Skeletal muscle satellite cell (primary cell): ENCODE measurements around the gene SPIC. TPM values are rescaled to one million over a fixed set of nuclear protein-coding genes. Genes with fewer than 3 reads are reported as not detected.
"Not testable (repeated sequence)": the region's sequence is repeated elsewhere in the genome, so short reads cannot be mapped to it uniquely, and the experiment has no call there.

Source experiments
- H3K27me3 ChIP-seq: 2 replicates; pipeline ENCODE4 v1.7.0; 2013; ENCODE audit warnings: low read length; ENCODE audit not compliant: control insufficient read depth, insufficient read depth
- H3K36me3 ChIP-seq: 2 replicates; pipeline ENCODE4 v1.7.0; 2013; ENCODE audit warnings: mild to moderate bottlenecking, control low read depth, low read length; ENCODE audit not compliant: insufficient read depth
- H3K4me1 ChIP-seq: 2 replicates; pipeline ENCODE4 v1.7.0; 2013; ENCODE audit warnings: low read length; ENCODE audit not compliant: control insufficient read depth, insufficient read depth
- H3K4me2 ChIP-seq: 2 replicates; pipeline ENCODE4 v1.7.0; 2013; ENCODE audit warnings: mild to moderate bottlenecking, low read length
- H3K4me3 ChIP-seq: 2 replicates; pipeline ENCODE4 v1.7.0; 2013; ENCODE audit warnings: low read length
- H3K9ac ChIP-seq: 2 replicates; pipeline ENCODE4 v1.7.0; 2013; ENCODE audit warnings: mild to moderate bottlenecking, low read depth, low read length, moderate library complexity
- H3K9me3 ChIP-seq: replicated peaks from 2 replicates; pipeline ENCODE4 v1.7.0; 2013; ENCODE audit warnings: mild to moderate bottlenecking, control low read depth, low read length
- total RNA-seq: library from RNA; depleted of rRNA; stranded (reverse); fragments of >200 nt; gene quantifications from 2 replicates; pipeline ENCODE4 v1.2.3, GENCODE V29; 2012; rRNA removed

SPIC gene
- total RNA-seq = not detected in 2 replicates

- Histone ChIP-seq H3K27me3 (no peaks in the 10 kb centered on the region), H3K4me1 (no peaks in the 10 kb centered on the region), H3K9me3 (no peaks in the 10 kb centered on the region), H3K4me3 (no peak within 1 kb of the TSS), H3K9ac (no peak within 1 kb of the TSS), H3K4me2 (no peak within 1 kb of the TSS), H3K36me3 (no peaks in the 10 kb centered on the region)
These were observed at the start of gene SPIC for GRCh38 chr12:101474711-101475386. Gene SPIC (plus strand): TSS chr12:101475336. CDS start chr12:101476905, 1,569 bp downstream.

GRCh38 chr12:101430456-101430855 is 44.7 kb upstream of the SPIC start:
- no peak overlapping the region for H3K9ac ChIP-seq
- no peaks in the 10 kb centered on the region for H3K9me3 ChIP-seq
- H3K4me1 ChIP-seq = no peaks in the 10 kb centered on the region
- no peak overlapping the region for H3K4me3 ChIP-seq
- H3K36me3 ChIP-seq = no peaks in the 10 kb centered on the region
- H3K4me2 ChIP-seq = no peak overlapping the region
- no peaks in the 10 kb centered on the region for H3K27me3 ChIP-seq

GRCh38 chr12:101436136-101436535 is 39.0 kb upstream of the SPIC start:
- Histone ChIP-seq H3K9me3 (no peaks in the 10 kb centered on the region), H3K4me1 (no peaks in the 10 kb centered on the region), H3K36me3 (no peaks in the 10 kb centered on the region), H3K27me3 (no peaks in the 10 kb centered on the region), H3K9ac (no peak overlapping the region), H3K4me3 (no peak overlapping the region), H3K4me2 (no peak overlapping the region)

GRCh38 chr12:101439236-101439635 is 35.9 kb upstream of the SPIC start:
- no peaks in the 10 kb centered on the region for H3K4me1 ChIP-seq
- H3K36me3 ChIP-seq = no peaks in the 10 kb centered on the region
- H3K9me3 ChIP-seq = no peaks in the 10 kb centered on the region
- no peak overlapping the region for H3K4me3 ChIP-seq
- H3K9ac ChIP-seq = no peak overlapping the region
- no peaks in the 10 kb centered on the region for H3K27me3 ChIP-seq
- no peak overlapping the region for H3K4me2 ChIP-seq

- H3K4me2 ChIP-seq = no peak overlapping the region
- no peak overlapping the region for H3K4me3 ChIP-seq
- H3K4me1 ChIP-seq = no peaks in the 10 kb centered on the region
- H3K27me3 ChIP-seq = no peaks in the 10 kb centered on the region
- H3K9ac ChIP-seq = no peak overlapping the region
- H3K9me3 ChIP-seq = no peaks in the 10 kb centered on the region
- H3K36me3 ChIP-seq = no peaks in the 10 kb centered on the region
These were observed 33.5 kb upstream of the SPIC start for GRCh38 chr12:101441461-101442224.

GRCh38 chr12:101455685-101456084 is 19.5 kb upstream of the SPIC start:
- Histone ChIP-seq H3K4me2 (no peak overlapping the region), H3K27me3 (no peaks in the 10 kb centered on the region), H3K9ac (no peak overlapping the region), H3K36me3 (no peaks in the 10 kb centered on the region), H3K4me3 (no peak overlapping the region), H3K9me3 (no peaks in the 10 kb centered on the region), H3K4me1 (peaks cover 4% of the 10 kb centered on the region)

GRCh38 chr12:101459642-101460346 is 15.3 kb upstream of the SPIC start:
- Histone ChIP-seq H3K4me2 (no peak overlapping the region), H3K4me1 (peaks cover 4% of the 10 kb centered on the region), H3K9ac (no peak overlapping the region), H3K4me3 (no peak overlapping the region), H3K9me3 (no peaks in the 10 kb centered on the region), H3K27me3 (no peaks in the 10 kb centered on the region), H3K36me3 (no peaks in the 10 kb centered on the region)

- Histone ChIP-seq H3K27me3 (no peaks in the 10 kb centered on the region), H3K9me3 (no peaks in the 10 kb centered on the region), H3K4me1 (no peaks in the 10 kb centered on the region), H3K4me2 (no peak overlapping the region), H3K4me3 (no peak overlapping the region), H3K36me3 (no peaks in the 10 kb centered on the region), H3K9ac (no peak overlapping the region)
These were observed 6.2 kb upstream of the SPIC start for GRCh38 chr12:101468948-101469347.

- no peaks in the 10 kb centered on the region for H3K27me3 ChIP-seq
- H3K9ac ChIP-seq = no peak overlapping the region
- no peak overlapping the region for H3K4me3 ChIP-seq
- H3K9me3 ChIP-seq = no peaks in the 10 kb centered on the region
- no peaks in the 10 kb centered on the region for H3K36me3 ChIP-seq
- no peaks in the 10 kb centered on the region for H3K4me1 ChIP-seq
- H3K4me2 ChIP-seq = no peak overlapping the region
These were observed 4.2 kb upstream of the SPIC start for GRCh38 chr12:101470939-101471338.

- not testable (repeated sequence) for H3K9me3 ChIP-seq, H3K4me3 ChIP-seq, H3K36me3 ChIP-seq, H3K4me2 ChIP-seq, H3K27me3 ChIP-seq, H3K4me1 ChIP-seq, H3K9ac ChIP-seq
These were observed 3.3 kb upstream of the SPIC start for GRCh38 chr12:101471878-101472277.

- no peaks in the 10 kb centered on the region for H3K4me1 ChIP-seq
- H3K36me3 ChIP-seq = no peaks in the 10 kb centered on the region
- H3K4me3 ChIP-seq = no peak overlapping the region
- H3K9me3 ChIP-seq = no peaks in the 10 kb centered on the region
- no peak overlapping the region for H3K4me2 ChIP-seq
- no peaks in the 10 kb centered on the region for H3K27me3 ChIP-seq
- no peak overlapping the region for H3K9ac ChIP-seq
These were observed 888 bp upstream of the SPIC start for GRCh38 chr12:101474248-101474647.
